Frontal cortex (tissue), 4 donors: ENCODE data around the gene AKT1. TPM values are rescaled to one million over a fixed set of nuclear protein-coding genes. Genes with fewer than 3 reads are reported as not detected.
"Not testable (repeated sequence)": the region's sequence is repeated elsewhere in the genome, so short reads cannot be mapped to it uniquely, and the experiment has no call there.

Experiments used
- DNase-seq, 2 donors: peaks; one replicate each; pipeline ENCODE4 v3.0.0; 2012; ENCODE audit warnings: low spot score in 2 of 2
- FAIRE-seq: peaks from 2 replicates; lab custom pipeline; 2012; peaks lifted over from hg19 to GRCh38; lab: Jason Lieb, UNC
- total RNA-seq: library from RNA; depleted of rRNA; stranded (reverse); fragments of >200 nt; gene quantifications from one replicate; pipeline ENCODE4 v1.2.3, GENCODE V29; 2014
- donor health status: control.
- donor health status: control.
- donor health status: control.

AKT1 gene
- total RNA-seq, 1 donor from 2014 or later, result 130 TPM

DNA sequence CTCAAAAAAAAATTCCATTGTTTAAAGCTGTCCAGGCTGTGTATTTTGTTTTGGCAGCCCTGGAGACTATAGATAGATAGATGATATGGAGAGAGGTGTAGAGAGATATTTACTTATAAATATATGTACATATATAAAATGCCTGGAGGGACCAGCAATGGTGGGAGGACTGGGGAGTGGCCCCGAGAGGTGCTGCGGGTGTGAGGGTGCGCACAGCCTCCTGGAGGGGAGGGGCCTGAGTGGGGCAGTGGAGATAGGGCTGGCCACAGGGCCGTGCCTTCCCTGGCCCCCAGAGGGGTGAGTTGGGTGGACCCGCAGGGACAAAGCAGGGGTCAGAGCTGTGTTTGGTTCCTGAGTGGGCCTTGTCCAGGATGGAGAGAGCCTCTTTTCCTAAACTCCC is 65.1 kb downstream of the AKT1 start:
- no peak for DNase-seq
- FAIRE-seq, result no peak

DNA sequence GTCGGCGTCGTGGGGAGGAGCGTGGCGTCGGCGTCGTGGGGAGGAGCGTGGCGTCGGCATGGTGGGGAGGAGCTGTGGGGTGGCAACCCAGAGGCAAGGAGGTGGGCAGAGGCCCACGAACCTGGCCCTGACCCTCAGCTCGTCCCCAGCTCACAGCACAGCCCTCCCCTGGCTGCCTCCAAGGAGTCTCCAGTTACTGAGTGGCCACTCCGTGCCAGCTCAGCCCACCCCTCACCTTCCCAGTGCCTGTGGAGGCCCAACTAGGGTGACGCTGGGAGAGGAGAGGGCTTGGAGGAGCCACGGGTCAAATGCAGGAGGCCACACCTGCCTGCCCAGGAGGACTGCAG is 65.7 kb downstream of the AKT1 start:
- DNase-seq (no peak), FAIRE-seq (no peak)

- FAIRE-seq, DNase-seq: not testable (repeated sequence)
These were observed 66.2 kb downstream of the AKT1 start for GRCh38 chr14:104729176-104729834.

DNA sequence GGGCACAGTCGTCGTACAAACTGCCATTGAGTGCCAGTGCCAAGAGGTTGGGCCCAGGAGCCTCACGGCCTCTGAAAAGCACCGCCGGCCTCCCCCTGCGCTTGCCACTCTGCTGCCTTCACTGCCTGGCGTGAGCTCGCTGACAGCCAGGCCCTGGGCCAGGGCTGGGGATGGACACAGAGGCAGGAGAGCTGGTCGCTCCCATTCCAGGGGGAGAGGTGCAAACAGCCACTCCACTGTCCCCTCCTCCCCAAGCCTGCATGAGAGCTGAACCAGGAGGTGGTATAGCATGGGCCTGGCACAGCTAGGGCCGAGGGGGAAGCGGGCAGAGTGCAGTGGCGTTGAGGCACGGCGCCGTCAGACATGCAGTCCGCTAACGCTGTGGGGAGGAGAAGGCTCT is 66.9 kb downstream of the AKT1 start:
- no peak for FAIRE-seq

DNA sequence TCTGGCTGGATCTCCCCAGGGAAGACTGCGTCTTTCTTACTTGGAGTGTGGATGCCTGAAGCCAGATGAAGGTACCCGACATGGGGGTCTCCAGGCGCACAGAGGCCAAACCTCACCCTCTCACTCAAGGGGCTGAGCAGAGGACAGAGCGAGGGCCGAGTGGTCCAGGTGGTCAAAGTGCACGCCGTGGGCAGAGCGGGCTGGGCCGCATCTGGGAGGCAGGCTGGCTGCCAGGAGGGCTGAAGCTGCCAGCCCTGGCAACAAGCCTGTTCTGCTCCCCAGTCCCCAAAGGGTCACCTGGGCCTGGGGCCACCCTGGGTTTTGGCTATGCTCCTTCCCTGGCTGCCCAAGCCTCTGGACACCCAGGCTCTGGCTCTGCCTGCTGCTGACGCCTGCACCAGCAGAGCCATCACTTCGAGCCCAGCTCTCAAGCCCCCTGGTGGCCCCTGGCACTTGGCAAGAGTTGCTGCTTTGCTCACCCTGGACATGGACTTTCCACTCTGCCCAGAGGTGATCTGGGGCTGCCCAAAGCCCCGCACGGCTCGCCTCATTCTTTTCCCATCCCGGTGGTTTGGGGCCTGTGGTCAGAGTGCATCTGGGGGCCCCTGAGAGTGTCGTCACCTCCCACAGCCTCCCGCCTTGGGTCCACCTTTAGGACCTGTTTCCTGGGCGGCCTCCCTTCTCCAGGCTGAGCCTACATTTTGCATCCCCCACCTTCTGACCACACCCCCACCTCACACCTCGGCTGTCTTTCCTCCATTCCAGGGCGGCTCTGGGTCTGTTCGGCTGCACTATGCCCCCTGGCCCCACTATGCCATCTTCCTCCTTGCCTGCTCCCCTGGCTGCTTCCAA is 68.7 kb downstream of the AKT1 start:
- no peak for FAIRE-seq

More for the DNA sequence above, 66.9 kb downstream of the AKT1 start:
- DNase-seq, result no peak

GRCh38 chr14:104725772-104726548 is 69.6 kb downstream of the AKT1 start:
- FAIRE-seq, result no peak
- DNase-seq, result no peak

More for the DNA sequence above, 68.7 kb downstream of the AKT1 start:
- DNase-seq, result no peak

GRCh38 chr14:104724981-104725771 is 70.4 kb downstream of the AKT1 start:
- no peak for FAIRE-seq
- peak in 1 of 2 donors; percentile 69 for DNase-seq

DNA sequence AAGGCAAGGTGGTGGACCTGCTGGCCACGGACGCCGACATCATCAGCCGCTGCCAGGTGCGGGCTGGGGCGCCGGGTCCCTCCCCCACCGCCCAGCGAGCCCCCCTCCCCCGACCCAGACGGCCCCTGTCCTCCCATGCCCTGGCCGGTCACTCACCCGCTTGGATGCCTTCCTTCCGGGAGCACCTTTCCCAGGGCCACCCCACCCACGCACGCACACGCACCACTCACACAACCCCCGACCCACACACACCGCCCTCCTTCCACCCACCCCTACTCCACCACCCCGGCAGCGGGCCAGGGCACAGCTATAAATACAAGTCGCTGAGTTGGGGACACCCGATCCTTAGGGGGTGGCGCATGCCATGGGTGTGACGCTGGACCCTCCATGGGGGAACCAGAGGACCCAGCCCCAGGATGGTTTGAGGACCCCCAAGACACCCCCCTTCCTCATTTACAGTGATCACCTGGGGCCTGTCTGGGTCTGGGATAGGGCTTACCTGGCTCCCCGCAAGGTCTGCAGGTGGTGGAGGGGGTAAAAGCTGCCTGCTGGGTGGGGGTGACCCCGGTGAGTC is 71.1 kb downstream of the AKT1 start:
- DNase-seq (peak; percentile 64 to 76), FAIRE-seq (no peak)

DNA sequence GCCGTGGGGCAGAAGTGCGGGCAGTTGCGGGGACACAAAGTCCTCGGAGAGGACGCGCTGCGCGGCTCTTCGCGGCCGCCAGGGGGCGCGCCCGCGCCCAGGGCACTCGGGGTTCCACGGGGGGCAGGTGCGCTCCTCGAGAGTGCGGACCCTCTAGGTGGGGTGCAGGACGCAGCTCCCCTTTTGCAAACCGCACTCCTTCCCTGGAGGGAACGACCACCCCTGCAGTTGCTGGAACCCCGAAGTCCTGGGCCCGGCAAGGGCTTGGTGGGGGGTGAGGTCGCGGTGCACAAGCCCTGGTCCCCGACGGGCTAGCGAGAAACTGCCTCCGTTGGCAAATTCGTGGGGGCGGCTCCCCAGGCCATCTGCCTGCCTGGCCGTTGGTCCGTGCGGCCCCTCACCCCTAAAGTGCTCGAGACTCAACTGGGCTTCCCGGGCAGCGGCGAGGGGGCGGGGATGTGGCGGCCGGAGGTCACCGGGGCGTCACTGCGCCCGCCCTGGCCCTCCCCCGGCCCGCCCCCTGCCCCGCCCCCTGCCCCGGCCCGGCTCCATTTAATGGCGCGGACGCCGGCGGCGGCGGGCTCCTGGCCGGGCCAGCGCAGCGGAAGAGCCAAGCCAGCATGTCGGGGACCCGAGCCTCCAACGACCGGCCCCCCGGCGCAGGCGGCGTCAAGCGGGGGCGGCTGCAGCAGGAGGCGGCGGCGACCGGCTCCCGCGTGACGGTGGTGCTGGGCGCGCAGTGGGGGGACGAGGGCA is 71.7 kb downstream of the AKT1 start, which contains the start of gene ADSS1:
TSS of gene ADSS1 (plus strand) at position 579 of the 756 bp plus-strand sequence. CDS start at position 621, 42 bp downstream.
- peak; percentile 94 to 95 for DNase-seq
- FAIRE-seq, result no peak

DNA sequence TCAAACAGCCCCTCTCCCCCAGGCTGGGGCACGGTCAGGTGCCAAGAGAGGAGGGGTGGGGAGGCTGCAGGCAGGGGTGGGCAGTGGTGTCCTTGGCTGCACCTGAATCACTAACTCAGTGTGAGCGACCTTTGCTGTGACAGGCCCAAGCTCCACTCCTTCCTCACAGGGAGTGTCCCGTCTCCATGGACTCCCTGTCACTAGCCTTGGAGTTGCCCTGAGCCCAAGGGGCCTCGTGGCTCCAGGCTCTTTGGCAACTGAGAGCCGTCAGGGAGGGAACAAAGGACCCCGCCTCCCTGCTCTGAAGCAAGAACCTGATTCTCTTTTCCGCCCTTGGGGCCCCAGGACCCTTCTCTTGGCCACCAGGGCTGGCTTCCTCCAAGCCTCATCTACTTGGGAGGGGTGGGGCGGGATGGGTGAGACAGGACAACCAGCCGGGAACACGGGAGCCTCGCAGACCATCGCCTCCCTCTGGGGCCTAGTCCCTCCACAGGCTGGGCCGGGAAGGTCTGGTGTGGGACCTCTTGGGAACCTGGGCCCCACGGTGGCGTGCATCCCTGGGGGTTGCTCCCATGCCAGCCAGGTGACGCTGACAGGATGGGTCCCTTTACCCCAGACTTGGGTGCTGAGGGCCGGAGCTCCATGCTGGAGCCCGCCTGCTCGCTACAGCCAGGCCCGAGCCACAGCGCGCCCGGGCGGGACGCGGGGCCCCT is 72.5 kb downstream of the AKT1 start:
- FAIRE-seq, result no peak
- peak in 1 of 2 donors; percentile 41 for DNase-seq

DNA sequence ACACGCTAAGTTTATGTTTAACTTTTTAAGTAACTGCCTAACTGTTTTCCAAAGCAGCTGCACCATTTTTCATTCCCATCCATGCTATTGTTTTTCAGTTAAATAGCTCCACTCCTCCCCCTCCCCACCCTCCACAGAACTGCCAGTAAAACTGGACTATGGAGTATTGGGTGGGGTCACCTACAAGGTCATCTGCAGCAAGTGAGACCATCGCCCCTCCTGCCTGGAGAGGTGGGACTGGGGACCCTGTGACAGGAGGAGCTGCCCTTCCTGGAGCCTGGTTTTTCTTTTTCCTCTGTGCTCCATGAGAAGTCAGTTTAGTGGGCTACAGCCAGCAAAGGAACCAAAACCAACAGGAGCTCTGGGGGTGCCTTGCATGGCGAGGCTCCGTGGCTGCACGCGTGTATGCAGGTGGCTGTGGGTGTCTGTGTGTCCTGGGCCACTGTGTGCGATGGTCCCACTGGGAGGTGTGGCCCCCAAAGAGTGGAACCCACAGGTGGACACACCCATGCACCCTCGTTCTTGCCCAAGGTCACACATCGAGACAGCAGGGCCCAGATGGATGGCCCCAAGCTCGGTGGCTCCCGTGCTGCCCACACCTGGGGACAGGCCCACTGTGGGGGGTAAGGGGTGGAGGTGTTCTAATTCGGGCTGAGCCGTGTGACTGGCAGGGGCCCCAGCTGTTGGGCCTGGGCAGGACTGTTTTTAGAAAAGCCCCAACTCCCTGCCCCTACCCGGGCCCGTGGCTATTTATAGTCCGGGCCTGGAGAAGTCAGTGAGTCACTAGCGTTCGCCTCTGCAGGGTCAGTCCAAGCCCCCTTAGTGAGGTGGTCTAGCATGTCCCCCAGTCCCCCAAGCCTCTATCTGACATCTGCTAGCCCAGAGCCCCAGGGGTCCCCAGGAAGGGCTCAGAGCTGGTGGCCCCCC is 73.8 kb downstream of the AKT1 start:
- FAIRE-seq (no peak), DNase-seq (peak in 1 of 2 donors; percentile 36)

Other genes with a start within 250 kb of the AKT1 start
- gene C14orf180, start 216.0 kb downstream of the AKT1 start, total RNA-seq, result not detected
- gene TMEM179, start 191.0 kb downstream of the AKT1 start, total RNA-seq, result 42.0 TPM
- 5.3 TPM for gene INF2, start 106.1 kb downstream of the AKT1 start, total RNA-seq
- gene ADSS1, start 71.5 kb downstream of the AKT1 start, total RNA-seq, result 1.6 TPM
- gene SIVA1, start 42.6 kb downstream of the AKT1 start, total RNA-seq, result 20.4 TPM
- 0.41 TPM for gene ZBTB42, start 5.4 kb upstream of the AKT1 start, total RNA-seq
- 18.3 TPM for gene CEP170B, start 69.5 kb upstream of the AKT1 start, total RNA-seq
- 3.7 TPM for gene PLD4, start 129.1 kb upstream of the AKT1 start, total RNA-seq
- 20.0 TPM for gene AHNAK2, start 182.6 kb upstream of the AKT1 start, total RNA-seq
- 13.0 TPM for gene CLBA1, start 190.0 kb upstream of the AKT1 start, total RNA-seq
- gene CDCA4, start 225.3 kb upstream of the AKT1 start, total RNA-seq, result 11.0 TPM